SK-N-SH (cell line): ENCODE measurements around the gene FAM24A. TPM values are rescaled to one million over a fixed set of nuclear protein-coding genes. Genes with fewer than 3 reads are reported as not detected.
A peak's percentile ranks its signal among the peaks of the same experiment; 100 is the strongest.

ENCODE experiments used
- CTCF ChIA-PET: fragments of 300-600, 350-600 bp; formaldehyde crosslinking; extraction: SDS; loops from one replicate; lab custom pipeline; 2021; lab: Yijun Ruan, JAX
- POLR2A ChIA-PET: fragments of 350-600 bp; sonication (Branson Sonifier 250); formaldehyde crosslinking; extraction: SDS; loops from one replicate; lab custom pipeline; 2020; ENCODE audit warnings: antibody characterized with exemption, inconsistent platforms; lab: Yijun Ruan, JAX
- DNase-seq: peaks from one replicate; pipeline ENCODE4 v3.0.0; 2012
- H2AFZ ChIP-seq: fragments of 200-600 bp; sonication (generic); 2 replicates; pipeline ENCODE4 v1.8.1; 2016; ENCODE audit warnings: antibody characterized with exemption, mild to moderate bottlenecking, low read depth
- H3F3A ChIP-seq: fragments of 200-600 bp; sonication (generic); replicated peaks from 2 replicates; pipeline ENCODE3; 2016; ENCODE audit warnings: antibody characterized with exemption, mild to moderate bottlenecking; ENCODE audit not compliant: insufficient read depth
- H3K27ac ChIP-seq, 2 experiments: fragments of 200-500 bp in 1 of 2; fragments of 200-600 bp in 1 of 2; sonication (Bioruptor generic) in 1 of 2; sonication (generic), shearing (Covaris generic) in 1 of 2; 2 replicates each; pipeline versions ENCODE4 v1.5.1 to v1.6.1; 2014 to 2016; ENCODE audit warnings: low read depth in 2 of 2, inconsistent platforms in 1 of 2, low read length in 1 of 2, mild to moderate bottlenecking in 1 of 2, mixed read lengths in 1 of 2
- H3K27me3 ChIP-seq: fragments of 200-600 bp; sonication (generic), shearing (Covaris generic); 2 replicates; pipeline ENCODE4 v1.6.1; 2016; ENCODE audit warnings: mixed run types; ENCODE audit not compliant: insufficient read depth
- H3K36me3 ChIP-seq, 2 experiments: fragments of 200-500 bp in 1 of 2; fragments of 200-600 bp in 1 of 2; sonication (Bioruptor generic) in 1 of 2; sonication (generic) in 1 of 2; replicated peaks in 1 of 2; 2 replicates each; pipeline versions ENCODE3 to v1.5.1; 2014 to 2016; ENCODE audit warnings: low read length in 1 of 2, mild to moderate bottlenecking in 1 of 2; ENCODE audit not compliant: insufficient read depth in 2 of 2, control insufficient read depth in 1 of 2
- H3K4me1 ChIP-seq, 2 experiments: fragments of 200-500 bp in 1 of 2; fragments of 200-600 bp in 1 of 2; sonication (Bioruptor generic) in 1 of 2; sonication (generic), shearing (Covaris generic) in 1 of 2; 2 replicates each; pipeline versions ENCODE4 v1.5.1 to v1.6.1; 2014 to 2016; ENCODE audit warnings: low read depth in 1 of 2, low read length in 1 of 2, mixed run types in 1 of 2; ENCODE audit not compliant: insufficient read depth in 2 of 2, control insufficient read depth in 1 of 2
- H3K4me2 ChIP-seq: fragments of 200-600 bp; sonication (generic), shearing (Covaris generic); 2 replicates; pipeline ENCODE4 v1.6.1; 2017; ENCODE audit warnings: mixed run types
- H3K4me3 ChIP-seq, 2 experiments: fragments of 200-500 bp in 1 of 2; fragments of 200-600 bp in 1 of 2; sonication (Bioruptor generic) in 1 of 2; sonication (generic), shearing (Covaris generic) in 1 of 2; 2 replicates each; pipeline versions ENCODE4 v1.5.1 to v1.8.1; 2014 to 2016; ENCODE audit warnings: low read depth in 2 of 2, inconsistent platforms in 1 of 2, low read length in 1 of 2, mild to moderate bottlenecking in 1 of 2, mixed read lengths in 1 of 2, moderate library complexity in 1 of 2
- H3K79me2 ChIP-seq: fragments of 200-600 bp; sonication (generic); 2 replicates; pipeline ENCODE4 v1.8.1; 2017; ENCODE audit warnings: mild to moderate bottlenecking; ENCODE audit not compliant: insufficient read depth
- H3K9ac ChIP-seq: fragments of 200-600 bp; sonication (generic); 2 replicates; pipeline ENCODE4 v1.6.1; 2017; ENCODE audit warnings: mixed run types
- H3K9me2 ChIP-seq: fragments of 200-600 bp; sonication (generic); 2 replicates; pipeline ENCODE4 v1.6.1; 2017; ENCODE audit warnings: mixed run types
- H3K9me3 ChIP-seq: fragments of 200-600 bp; sonication (generic); 2 replicates; pipeline ENCODE4 v1.6.1; 2017; ENCODE audit warnings: mixed run types, mild to moderate bottlenecking, moderate library complexity
- H4K20me1 ChIP-seq: fragments of 200-600 bp; sonication (generic); 2 replicates; pipeline ENCODE4 v1.6.1; 2017; ENCODE audit warnings: mild to moderate bottlenecking, mixed run types; ENCODE audit not compliant: insufficient read depth
- CTCF ChIP-seq: fragments of 200-600 bp; sonication (generic); IDR thresholded peaks from 2 replicates; pipeline ENCODE4 v1.6.1; 2017; ENCODE audit warnings: antibody characterized with exemption, mild to moderate bottlenecking, moderate library complexity
- EP300 ChIP-seq, 2 experiments: IDR thresholded peaks; 2 replicates each; pipeline versions ENCODE4 v1.4.0 to v1.6.1; 2012; ENCODE audit warnings: borderline replicate concordance in 1 of 2, low read depth in 1 of 2, low read length in 1 of 2
- EZH2phosphoT487 ChIP-seq: fragments of 200-600 bp; sonication (generic); IDR thresholded peaks from 2 replicates; pipeline ENCODE4 v1.6.1; 2017; ENCODE audit warnings: low read depth, mixed run types, mild to moderate bottlenecking, antibody characterized with exemption, moderate library complexity, borderline replicate concordance
- FOSL2 ChIP-seq: IDR thresholded peaks from 2 replicates; pipeline ENCODE4 v1.4.0; 2012; ENCODE audit warnings: low read depth, mild to moderate bottlenecking, moderate library complexity, borderline replicate concordance
- FOXJ3 ChIP-seq: sonication (generic); formaldehyde crosslinking; IDR thresholded peaks from 2 replicates; pipeline ENCODE4 v1.5.1; 2020; ENCODE audit warnings: mild to moderate bottlenecking, missing genetic modification reagents
- FOXM1 ChIP-seq: IDR thresholded peaks from 2 replicates; pipeline ENCODE4 v1.4.0; 2012; ENCODE audit warnings: low read depth, mild to moderate bottlenecking
- GABPA ChIP-seq: IDR thresholded peaks from 2 replicates; pipeline ENCODE4 v1.4.0; 2012; ENCODE audit warnings: low read depth, mild to moderate bottlenecking
- GATA2 ChIP-seq: sonication (generic); formaldehyde crosslinking; IDR thresholded peaks from 2 replicates; pipeline ENCODE4 v1.5.0; 2020; ENCODE audit warnings: mild to moderate bottlenecking, missing genetic modification reagents
- MEF2A ChIP-seq: IDR thresholded peaks from 2 replicates; pipeline ENCODE4 v1.4.0; 2012; ENCODE audit warnings: low read depth, borderline replicate concordance
- NFIC ChIP-seq: IDR thresholded peaks from 2 replicates; pipeline ENCODE4 v1.4.0; 2012; ENCODE audit warnings: borderline replicate concordance
- NRF1 ChIP-seq: IDR thresholded peaks from 2 replicates; pipeline ENCODE4 v1.6.1; 2012; ENCODE audit warnings: low read depth, mild to moderate bottlenecking, low read length
- RAD21 ChIP-seq: IDR thresholded peaks from 2 replicates; pipeline ENCODE4 v1.6.1; 2012; ENCODE audit warnings: mild to moderate bottlenecking, low read length
- RCOR1 ChIP-seq: fragments of 150-350 bp; IDR thresholded peaks from 2 replicates; pipeline ENCODE4 v1.6.1; 2017; ENCODE audit warnings: antibody characterized with exemption, low read length
- RXRA ChIP-seq: IDR thresholded peaks from 2 replicates; pipeline ENCODE4 v1.4.0; 2012; ENCODE audit warnings: low read depth, mild to moderate bottlenecking, borderline replicate concordance
- TCF12 ChIP-seq: IDR thresholded peaks from 2 replicates; pipeline ENCODE4 v1.4.0; 2012
- WGBS: methylation state at CpG from one replicate; pipeline ENCODE4 v1.1.6; 2017; ENCODE audit warnings: low lambda C conversion rate; 5-methylcytosine and 5-hydroxymethylcytosine counted together
- polyA plus RNA-seq, 3 experiments: library from polyadenylated mRNA; depleted of rRNA; stranded (reverse); fragments of >200 nt; gene quantifications; 2 replicates each; pipeline ENCODE4 v1.2.3, GENCODE V29; 2012
- TF ChIP-seq, protein P1 (sequence below): fragments of 150-350 bp; IDR thresholded peaks from 2 replicates; pipeline ENCODE4 v1.6.1; 2016; ENCODE audit warnings: mild to moderate bottlenecking, low read depth, low read length
- TF ChIP-seq, protein P2 (sequence below): fragments of 150-350 bp; IDR thresholded peaks from 2 replicates; pipeline ENCODE4 v1.6.1; 2017; ENCODE audit warnings: antibody characterized with exemption, low read length, low read depth, borderline replicate concordance

Gene FAM24A
- polyA plus RNA-seq, 1 of the 3 experiments (the other 2 are of a cell fraction), result not detected

GRCh38 chr10:122882766-122883165 lies 27.6 kb upstream of the FAM24A start:
- CTCF ChIA-PET, result no interaction called here
- Histone ChIP-seq H3K4me1 (peaks cover 0 to 12% of the 10 kb centered on the region in 2 experiments; a peak in 2 of 4 replicates), H3K4me2 (no peak overlapping the region), H2AFZ (no peak overlapping the region), H3K4me3 (no peak overlapping the region), H3K79me2 (peaks cover 13% of the 10 kb centered on the region), H3K9ac (no peak overlapping the region), H3F3A (no peaks in the 10 kb centered on the region)
- DNase-seq, result peak; percentile 31
- POLR2A ChIA-PET, result no interaction called here
- peak in 1 of 2 experiments; percentile 12; a peak in 1 of 4 replicates for TF ChIP-seq EP300 (IDR thresholded peaks at IDR 0.05; ENCODE audit: borderline replicate concordance in 1 of 2, low read depth in 1 of 2, low read length in 1 of 2)
- no peak for TF ChIP-seq FOXM1
- TF ChIP-seq GATA2 (CRISPR knock-in tag), result 0 out of 2 replicates have a peak, but pooled peaks have one; percentile 13
- TF ChIP-seq, all 33 proteins: peak for 2
- no peaks in the 10 kb centered on the region for H4K20me1 ChIP-seq
- no peaks in the 10 kb centered on the region for H3K9me3 ChIP-seq
- no peaks in the 10 kb centered on the region for H3K9me2 ChIP-seq
- H3K27me3 ChIP-seq, result no peaks in the 10 kb centered on the region
- H3K27ac ChIP-seq, result no peak overlapping the region; a peak in 1 of 4 replicates
- no peaks in the 10 kb centered on the region for H3K36me3 ChIP-seq

GRCh38 chr10:122884166-122884565 lies 26.2 kb upstream of the FAM24A start:
- Histone ChIP-seq H3F3A (no peaks in the 10 kb centered on the region), H2AFZ (no peak overlapping the region), H3K79me2 (no peaks in the 10 kb centered on the region), H3K4me2 (no peak overlapping the region), H3K4me3 (no peak overlapping the region), H3K9me2 (no peaks in the 10 kb centered on the region), H3K9ac (no peak overlapping the region), H3K36me3 (no peaks in the 10 kb centered on the region), H3K27ac (no peak overlapping the region), H3K27me3 (no peaks in the 10 kb centered on the region), H3K9me3 (no peaks in the 10 kb centered on the region), H4K20me1 (no peaks in the 10 kb centered on the region), H3K4me1 (peaks cover 0 to 8% of the 10 kb centered on the region in 2 experiments; a peak in 1 of 4 replicates)
- no peak for DNase-seq
- TF ChIP-seq RXRA (no peak), MEF2A (no peak), FOXJ3 (CRISPR knock-in tag) (no peak), RCOR1 (no peak), RAD21 (no peak), FOXM1 (no peak), GABPA (no peak), TCF12 (no peak)
- TF ChIP-seq, protein P1, sequence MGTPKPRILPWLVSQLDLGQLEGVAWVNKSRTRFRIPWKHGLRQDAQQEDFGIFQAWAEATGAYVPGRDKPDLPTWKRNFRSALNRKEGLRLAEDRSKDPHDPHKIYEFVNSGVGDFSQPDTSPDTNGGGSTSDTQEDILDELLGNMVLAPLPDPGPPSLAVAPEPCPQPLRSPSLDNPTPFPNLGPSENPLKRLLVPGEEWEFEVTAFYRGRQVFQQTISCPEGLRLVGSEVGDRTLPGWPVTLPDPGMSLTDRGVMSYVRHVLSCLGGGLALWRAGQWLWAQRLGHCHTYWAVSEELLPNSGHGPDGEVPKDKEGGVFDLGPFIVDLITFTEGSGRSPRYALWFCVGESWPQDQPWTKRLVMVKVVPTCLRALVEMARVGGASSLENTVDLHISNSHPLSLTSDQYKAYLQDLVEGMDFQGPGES, result no peak
- ChIA-PET POLR2A (no interaction called here), CTCF (no interaction called here)
- WGBS, result 86% methylated on average over 1 of the region's 1 CpG

GRCh38 chr10:122894261-122894944 lies 16.0 kb upstream of the FAM24A start:
- Histone ChIP-seq H3K9me2 (no peaks in the 10 kb centered on the region), H3K4me2 (no peak overlapping the region), H3F3A (no peaks in the 10 kb centered on the region), H3K27ac (no peak overlapping the region), H3K36me3 (no peaks in the 10 kb centered on the region), H2AFZ (no peak overlapping the region), H3K79me2 (no peaks in the 10 kb centered on the region), H4K20me1 (no peaks in the 10 kb centered on the region), H3K4me1 (no peaks in the 10 kb centered on the region), H3K27me3 (no peaks in the 10 kb centered on the region), H3K9ac (no peak overlapping the region), H3K4me3 (no peak overlapping the region), H3K9me3 (no peaks in the 10 kb centered on the region)
- ChIA-PET POLR2A (no interaction called here), CTCF (no interaction called here)
- DNase-seq, result no peak
- WGBS, result 88% methylated on average over 5 of the region's 5 CpGs
- TF ChIP-seq FOSL2, result no peak
- TF ChIP-seq NFIC, result no peak
- TF ChIP-seq, protein P2, sequence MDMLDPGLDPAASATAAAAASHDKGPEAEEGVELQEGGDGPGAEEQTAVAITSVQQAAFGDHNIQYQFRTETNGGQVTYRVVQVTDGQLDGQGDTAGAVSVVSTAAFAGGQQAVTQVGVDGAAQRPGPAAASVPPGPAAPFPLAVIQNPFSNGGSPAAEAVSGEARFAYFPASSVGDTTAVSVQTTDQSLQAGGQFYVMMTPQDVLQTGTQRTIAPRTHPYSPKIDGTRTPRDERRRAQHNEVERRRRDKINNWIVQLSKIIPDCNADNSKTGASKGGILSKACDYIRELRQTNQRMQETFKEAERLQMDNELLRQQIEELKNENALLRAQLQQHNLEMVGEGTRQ, result no peak
- no peak for TF ChIP-seq EZH2phosphoT487
- no peak for TF ChIP-seq RXRA
- TF ChIP-seq TCF12, result no peak
- no peak for TF ChIP-seq NRF1
- TF ChIP-seq, protein P1, result no peak
- no peak for TF ChIP-seq CTCF
